Inflammatory macrophage treated with lipopolysaccharide for 1 hour (primary cell): Measurements from ENCODE around the gene SLC35F3.

Experiments used
- DNase-seq, 2 donors: peaks; one replicate each; pipeline ENCODE4 v3.0.0-alpha.2; 2020 to 2022

SLC35F3 gene

GRCh38 chr1:234265321-234265720, 360.8 kb downstream of the SLC35F3 start:
- DNase-seq, result no peak

GRCh38 chr1:234265861-234266260, 361.4 kb downstream of the SLC35F3 start:
- no peak for DNase-seq

GRCh38 chr1:234270093-234270492, 365.6 kb downstream of the SLC35F3 start:
- DNase-seq, result no peak

GRCh38 chr1:234270581-234271242, 366.2 kb downstream of the SLC35F3 start:
- no peak for DNase-seq

- DNase-seq, result no peak
Measured at GRCh38 chr1:234271243-234271606, 366.7 kb downstream of the SLC35F3 start.

GRCh38 chr1:234272656-234273312, 368.3 kb downstream of the SLC35F3 start:
- DNase-seq, result no peak

GRCh38 chr1:234273981-234274380, 369.5 kb downstream of the SLC35F3 start:
- DNase-seq, result no peak

GRCh38 chr1:234276151-234276788, 371.8 kb downstream of the SLC35F3 start:
- DNase-seq, result no peak

GRCh38 chr1:234277161-234277868, 372.8 kb downstream of the SLC35F3 start:
- DNase-seq, result no peak

- DNase-seq, result no peak
Measured at GRCh38 chr1:234279021-234279420, 374.5 kb downstream of the SLC35F3 start.

GRCh38 chr1:234280500-234280899, 376.0 kb downstream of the SLC35F3 start:
- DNase-seq, result no peak

- DNase-seq, result no peak
Measured at GRCh38 chr1:234281826-234282489, 377.5 kb downstream of the SLC35F3 start.

- no peak for DNase-seq
Measured at GRCh38 chr1:234286206-234286605, 381.7 kb downstream of the SLC35F3 start.

- DNase-seq, result no peak
Measured at GRCh38 chr1:234288946-234289345, 384.5 kb downstream of the SLC35F3 start.

- DNase-seq, result no peak
Measured at GRCh38 chr1:234289538-234290305, 385.2 kb downstream of the SLC35F3 start.

- DNase-seq, result no peak
Measured at GRCh38 chr1:234292011-234292410, 387.5 kb downstream of the SLC35F3 start.

- DNase-seq, result no peak
Measured at GRCh38 chr1:234292548-234292947, 388.1 kb downstream of the SLC35F3 start.

GRCh38 chr1:234294109-234294817, 389.8 kb downstream of the SLC35F3 start:
- DNase-seq, result no peak

- no peak for DNase-seq
Measured at GRCh38 chr1:234295068-234295467, 390.6 kb downstream of the SLC35F3 start.

GRCh38 chr1:234295626-234296025, 391.1 kb downstream of the SLC35F3 start:
- DNase-seq, result no peak

GRCh38 chr1:234296496-234296895, 392.0 kb downstream of the SLC35F3 start:
- no peak for DNase-seq

- DNase-seq, result no peak
Measured at GRCh38 chr1:234297668-234298067, 393.2 kb downstream of the SLC35F3 start.
